ENCODE measurements around the gene PKP3. TPM values are rescaled to one million over a fixed set of nuclear protein-coding genes. Genes with fewer than 3 reads are reported as not detected.

PKP3 gene
- polyA plus RNA-seq, 1 donor (not counting 4 experiments of a cell fraction or from before 2014, with no cell fraction given), result 125 TPM

- FAIRE-seq (no peak), DNase-seq (ENCODE audit: low read depth, low spot score) (no peak)
- Histone ChIP-seq H3K9me3 (ENCODE audit: control insufficient read depth, low read depth, low read length) (no peaks in the 10 kb centered on the region), H3K9me1 (ENCODE audit: control insufficient read depth, extremely low read depth, insufficient read depth, low read length) (no peaks in the 10 kb centered on the region), H3K27ac (ENCODE audit: control insufficient read depth, insufficient read depth, low read length) (no peak overlapping the region), H2AFZ (ENCODE audit: control insufficient read depth, low read length) (no peak overlapping the region), H3K27me3 (ENCODE audit: control insufficient read depth, extremely low read depth, insufficient read depth, low read length) (no peaks in the 10 kb centered on the region), H3K4me2 (ENCODE audit: control insufficient read depth, extremely low read depth, insufficient read depth, low read depth, low read length) (no peak overlapping the region), H3K9ac (ENCODE audit: control insufficient read depth, extremely low read depth, insufficient read depth, low read length) (no peak overlapping the region), H3K4me1 (ENCODE audit: control insufficient read depth, extremely low read depth, insufficient read depth, low read length) (peaks cover 19% of the 10 kb centered on the region), H3K4me3 (ENCODE audit: control insufficient read depth in 2 of 3, extremely low read depth in 1 of 3, insufficient read depth in 2 of 3, low read depth in 1 of 3, low read length in 3 of 3) (no peak overlapping the region), H4K20me1 (ENCODE audit: control insufficient read depth, extremely low read depth, insufficient read depth, low read length) (no peaks in the 10 kb centered on the region), H3K36me3 (ENCODE audit: control insufficient read depth in 2 of 2, extremely low read depth in 1 of 2, insufficient read depth in 2 of 2, low read length in 2 of 2) (peaks cover 0 to 6% of the 10 kb centered on the region in 2 experiments), H3K79me2 (ENCODE audit: control insufficient read depth, insufficient read depth, low read length) (peaks cover 9% of the 10 kb centered on the region)
- TF ChIP-seq, protein P1, sequence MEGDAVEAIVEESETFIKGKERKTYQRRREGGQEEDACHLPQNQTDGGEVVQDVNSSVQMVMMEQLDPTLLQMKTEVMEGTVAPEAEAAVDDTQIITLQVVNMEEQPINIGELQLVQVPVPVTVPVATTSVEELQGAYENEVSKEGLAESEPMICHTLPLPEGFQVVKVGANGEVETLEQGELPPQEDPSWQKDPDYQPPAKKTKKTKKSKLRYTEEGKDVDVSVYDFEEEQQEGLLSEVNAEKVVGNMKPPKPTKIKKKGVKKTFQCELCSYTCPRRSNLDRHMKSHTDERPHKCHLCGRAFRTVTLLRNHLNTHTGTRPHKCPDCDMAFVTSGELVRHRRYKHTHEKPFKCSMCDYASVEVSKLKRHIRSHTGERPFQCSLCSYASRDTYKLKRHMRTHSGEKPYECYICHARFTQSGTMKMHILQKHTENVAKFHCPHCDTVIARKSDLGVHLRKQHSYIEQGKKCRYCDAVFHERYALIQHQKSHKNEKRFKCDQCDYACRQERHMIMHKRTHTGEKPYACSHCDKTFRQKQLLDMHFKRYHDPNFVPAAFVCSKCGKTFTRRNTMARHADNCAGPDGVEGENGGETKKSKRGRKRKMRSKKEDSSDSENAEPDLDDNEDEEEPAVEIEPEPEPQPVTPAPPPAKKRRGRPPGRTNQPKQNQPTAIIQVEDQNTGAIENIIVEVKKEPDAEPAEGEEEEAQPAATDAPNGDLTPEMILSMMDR (optimal IDR thresholded peaks at IDR 0.05 in 1 of 3, IDR thresholded peaks at IDR 0.05 in 1 of 3, conservative IDR thresholded peaks at IDR 0.05 in 1 of 3; ENCODE audit: extremely low read depth in 1 of 3, insufficient read depth in 2 of 3, low read length in 3 of 3), result no peak
- no peak for TF ChIP-seq EZH2 (IDR thresholded peaks at IDR 0.05; ENCODE audit: low read length)
- dilution Hi-C loops (cut with MboI; ENCODE audit: extremely low pct_ligation_motif_present, low sequenced_read_pairs), result no loop called here
Measured at GRCh38 chr11:437228-437870, 43.3 kb downstream of the PKP3 start.

GRCh38 chr11:438101-438844 lies 44.3 kb downstream of the PKP3 start:
- TF ChIP-seq, protein P1 (optimal IDR thresholded peaks at IDR 0.05 in 1 of 3, IDR thresholded peaks at IDR 0.05 in 1 of 3, conservative IDR thresholded peaks at IDR 0.05 in 1 of 3; ENCODE audit: extremely low read depth in 1 of 3, insufficient read depth in 2 of 3, low read length in 3 of 3), result no peak
- TF ChIP-seq EZH2 (IDR thresholded peaks at IDR 0.05; ENCODE audit: low read length), result no peak
- peaks cover 9% of the 10 kb centered on the region for H3K79me2 ChIP-seq (ENCODE audit: control insufficient read depth, insufficient read depth, low read length)
- no peak for FAIRE-seq
- H3K9ac ChIP-seq (ENCODE audit: control insufficient read depth, extremely low read depth, insufficient read depth, low read length), result no peak overlapping the region
- no peak for DNase-seq (ENCODE audit: low read depth, low spot score)
- no peaks in the 10 kb centered on the region for H3K27me3 ChIP-seq (ENCODE audit: control insufficient read depth, extremely low read depth, insufficient read depth, low read length)
- no peak overlapping the region for H3K4me2 ChIP-seq (ENCODE audit: control insufficient read depth, extremely low read depth, insufficient read depth, low read depth, low read length)
- no peak overlapping the region for H3K27ac ChIP-seq (ENCODE audit: control insufficient read depth, insufficient read depth, low read length)
- H3K36me3 ChIP-seq (ENCODE audit: control insufficient read depth in 2 of 2, extremely low read depth in 1 of 2, insufficient read depth in 2 of 2, low read length in 2 of 2), result no peaks in the 10 kb centered on the region
- no peak overlapping the region for H3K4me3 ChIP-seq (ENCODE audit: control insufficient read depth in 2 of 3, extremely low read depth in 1 of 3, insufficient read depth in 2 of 3, low read depth in 1 of 3, low read length in 3 of 3)
- no peaks in the 10 kb centered on the region for H3K9me1 ChIP-seq (ENCODE audit: control insufficient read depth, extremely low read depth, insufficient read depth, low read length)
- H4K20me1 ChIP-seq (ENCODE audit: control insufficient read depth, extremely low read depth, insufficient read depth, low read length), result no peaks in the 10 kb centered on the region
- dilution Hi-C loops (cut with MboI; ENCODE audit: extremely low pct_ligation_motif_present, low sequenced_read_pairs), result no loop called here
- H2AFZ ChIP-seq (ENCODE audit: control insufficient read depth, low read length), result no peak overlapping the region
- H3K4me1 ChIP-seq (ENCODE audit: control insufficient read depth, extremely low read depth, insufficient read depth, low read length), result peaks cover 19% of the 10 kb centered on the region
- no peaks in the 10 kb centered on the region for H3K9me3 ChIP-seq (ENCODE audit: control insufficient read depth, low read depth, low read length)
